Caco-2 (cell line): ENCODE results near the gene NKAP. TPM values are rescaled to one million over a fixed set of nuclear protein-coding genes. Genes with fewer than 3 reads are reported as not detected.
"Not testable (repeated sequence)": the region's sequence is repeated elsewhere in the genome, so short reads cannot be mapped to it uniquely, and the experiment has no call there.

ENCODE experiments used
- BruUV-seq: library from RNA; stranded (reverse); fragments of 400-500 nt; replicated peaks from 2 replicates; lab custom pipeline; 2021; lab: Mats Ljungman, UMichigan
- CTCF ChIA-PET: fragments of 300-600 bp; sonication (Branson Sonifier 250); formaldehyde crosslinking; loops from one replicate; lab custom pipeline; 2022; ENCODE audit warnings: antibody characterized with exemption; lab: Charles Lee
- POLR2A ChIA-PET: fragments of 300-600 bp; sonication (Branson Sonifier 250); formaldehyde crosslinking; loops from one replicate; lab custom pipeline; 2022; ENCODE audit warnings: antibody characterized with exemption; lab: Charles Lee
- DNase-seq, 2 experiments: peaks; one replicate each; pipeline versions ENCODE4 v3.0.0 to v3.0.0-alpha.2; 2020 to 2022
- H3K27me3 ChIP-seq: replicated peaks from 2 replicates; pipeline ENCODE4 v1.6.0; 2011; ENCODE audit warnings: low read length; ENCODE audit not compliant: control insufficient read depth, insufficient read depth
- H3K36me3 ChIP-seq: 2 replicates; pipeline ENCODE4 v1.5.1; 2011; ENCODE audit warnings: low read length; ENCODE audit not compliant: control insufficient read depth, insufficient read depth
- H3K4me1 ChIP-seq: fragments of 250-450 bp; sonication (Bioruptor Pico); 2 replicates; pipeline ENCODE4 v1.5.1; 2020; ENCODE audit warnings: mild to moderate bottlenecking
- H3K4me3 ChIP-seq: 2 replicates; pipeline ENCODE4 v1.5.1; 2011; ENCODE audit warnings: low read depth, mild to moderate bottlenecking, control low read depth, low read length
- H3K9me3 ChIP-seq: fragments of 250-450 bp; sonication (Bioruptor Pico); 2 replicates; pipeline ENCODE4 v1.5.1; 2020; ENCODE audit warnings: mild to moderate bottlenecking, moderate library complexity
- H3K27ac Mint-ChIP-seq: one replicate; pipeline ENCODE4 v1.8.0; 2022; ENCODE audit warnings: mixed read lengths; ENCODE audit not compliant: unreplicated experiment
- H3K27me3 Mint-ChIP-seq: one replicate; pipeline ENCODE4 v1.8.0; 2022; ENCODE audit warnings: mixed read lengths; ENCODE audit not compliant: insufficient read depth, unreplicated experiment
- H3K36me3 Mint-ChIP-seq: one replicate; pipeline ENCODE4 v1.8.0; 2022; ENCODE audit warnings: mild to moderate bottlenecking, mixed read lengths; ENCODE audit not compliant: insufficient read depth, unreplicated experiment
- H3K4me1 Mint-ChIP-seq: one replicate; pipeline ENCODE4 v1.8.0; 2022; ENCODE audit warnings: low read depth, mixed read lengths; ENCODE audit not compliant: unreplicated experiment
- H3K4me3 Mint-ChIP-seq: one replicate; pipeline ENCODE4 v1.8.0; 2022; ENCODE audit warnings: mild to moderate bottlenecking, moderate library complexity, mixed read lengths; ENCODE audit not compliant: unreplicated experiment
- H3K9me3 Mint-ChIP-seq: one replicate; pipeline ENCODE4 v1.8.0; 2022; ENCODE audit warnings: mixed read lengths; ENCODE audit not compliant: unreplicated experiment
- intact Hi-C: fragments of 100-400 bp; cut with micrococcal nuclease; formaldehyde crosslinking; loops from one replicate; pipeline ENCODE4 v1.10.0; 2022; ENCODE audit not compliant: unreplicated experiment
- total RNA-seq: library from RNA; stranded (reverse); gene quantifications from 2 replicates; pipeline ENCODE4 v1.2.3, GENCODE V29; 2022
- TF ChIP-seq, protein P1 (sequence below), 2 experiments: fragments of 200-600 bp in 1 of 2; IDR thresholded peaks; 1 replicate in 1 of 2; 2 replicates in 1 of 2; pipeline versions ENCODE4 v1.5.1 to v1.8.0; 2011 to 2022; ENCODE audit warnings: antibody characterized with exemption in 1 of 2, control low read depth in 1 of 2, inconsistent platforms in 1 of 2, low read depth in 1 of 2, low read length in 1 of 2, mild to moderate bottlenecking in 1 of 2, moderate library complexity in 1 of 2; ENCODE audit not compliant: insufficient read depth in 1 of 2, severe bottlenecking in 1 of 2, unreplicated experiment in 1 of 2

NKAP gene
- total RNA-seq, 1 experiment from 2014 or later, result 9.5 TPM

DNA sequence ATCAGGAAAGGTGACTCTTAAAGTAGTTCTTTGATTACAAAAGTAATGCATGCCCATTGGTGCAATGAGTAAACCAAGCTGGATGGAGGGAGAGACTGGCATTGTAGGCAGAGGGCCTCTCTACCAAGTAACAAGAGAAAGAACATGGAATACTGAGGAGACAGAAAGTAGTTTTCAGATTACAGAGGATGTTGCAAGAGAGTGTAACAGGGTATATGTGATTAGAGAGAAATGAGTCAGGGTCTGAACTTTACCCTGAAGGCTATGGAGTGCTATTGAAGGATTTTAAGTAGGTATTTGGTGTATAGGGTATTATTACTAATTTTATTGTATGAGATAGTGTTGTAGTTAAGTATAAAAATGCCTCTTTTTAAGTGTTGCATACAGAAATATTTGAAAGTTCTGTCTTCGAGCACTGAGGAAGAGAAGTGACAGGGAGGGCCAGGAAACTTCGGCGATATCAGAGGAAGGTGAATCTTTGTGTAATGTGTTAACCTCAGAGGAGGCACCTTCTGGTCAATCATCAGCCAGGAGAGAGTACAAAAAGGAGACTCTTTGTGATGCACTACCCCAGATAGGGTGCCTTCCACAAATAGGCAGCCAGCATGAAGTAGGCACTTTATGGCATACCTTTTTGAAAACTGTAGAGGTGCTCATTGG, 8.2 kb downstream of the NKAP start:
- Mint-ChIP-seq H3K27me3 (no peaks in the 10 kb centered on the region), H3K4me3 (no peak overlapping the region), H3K27ac (peak overlapping the region; percentile 76), H3K9me3 (no peaks in the 10 kb centered on the region), H3K36me3 (peaks cover 7% of the 10 kb centered on the region), H3K4me1 (peaks cover 8% of the 10 kb centered on the region)
- intact Hi-C loops, result no loop called here
- no peaks in the 10 kb centered on the region for H3K27me3 ChIP-seq
- BruUV-seq, result TSS peak; percentile 54
- TF ChIP-seq, protein P1, sequence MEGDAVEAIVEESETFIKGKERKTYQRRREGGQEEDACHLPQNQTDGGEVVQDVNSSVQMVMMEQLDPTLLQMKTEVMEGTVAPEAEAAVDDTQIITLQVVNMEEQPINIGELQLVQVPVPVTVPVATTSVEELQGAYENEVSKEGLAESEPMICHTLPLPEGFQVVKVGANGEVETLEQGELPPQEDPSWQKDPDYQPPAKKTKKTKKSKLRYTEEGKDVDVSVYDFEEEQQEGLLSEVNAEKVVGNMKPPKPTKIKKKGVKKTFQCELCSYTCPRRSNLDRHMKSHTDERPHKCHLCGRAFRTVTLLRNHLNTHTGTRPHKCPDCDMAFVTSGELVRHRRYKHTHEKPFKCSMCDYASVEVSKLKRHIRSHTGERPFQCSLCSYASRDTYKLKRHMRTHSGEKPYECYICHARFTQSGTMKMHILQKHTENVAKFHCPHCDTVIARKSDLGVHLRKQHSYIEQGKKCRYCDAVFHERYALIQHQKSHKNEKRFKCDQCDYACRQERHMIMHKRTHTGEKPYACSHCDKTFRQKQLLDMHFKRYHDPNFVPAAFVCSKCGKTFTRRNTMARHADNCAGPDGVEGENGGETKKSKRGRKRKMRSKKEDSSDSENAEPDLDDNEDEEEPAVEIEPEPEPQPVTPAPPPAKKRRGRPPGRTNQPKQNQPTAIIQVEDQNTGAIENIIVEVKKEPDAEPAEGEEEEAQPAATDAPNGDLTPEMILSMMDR (IDR thresholded peaks at IDR 0.05; ENCODE audit: insufficient read depth in 1 of 2, low read depth in 1 of 2, low read length in 1 of 2, severe bottlenecking in 1 of 2, unreplicated experiment in 1 of 2), result no peak
- POLR2A ChIA-PET, result no interaction called here
- CTCF ChIA-PET, result no interaction called here
- H3K9me3 ChIP-seq, result no peaks in the 10 kb centered on the region
- H3K4me1 ChIP-seq, result no peaks in the 10 kb centered on the region
- DNase-seq, result peak; percentile 26 to 31
- H3K36me3 ChIP-seq, result no peaks in the 10 kb centered on the region
- no peak overlapping the region for H3K4me3 ChIP-seq

DNA sequence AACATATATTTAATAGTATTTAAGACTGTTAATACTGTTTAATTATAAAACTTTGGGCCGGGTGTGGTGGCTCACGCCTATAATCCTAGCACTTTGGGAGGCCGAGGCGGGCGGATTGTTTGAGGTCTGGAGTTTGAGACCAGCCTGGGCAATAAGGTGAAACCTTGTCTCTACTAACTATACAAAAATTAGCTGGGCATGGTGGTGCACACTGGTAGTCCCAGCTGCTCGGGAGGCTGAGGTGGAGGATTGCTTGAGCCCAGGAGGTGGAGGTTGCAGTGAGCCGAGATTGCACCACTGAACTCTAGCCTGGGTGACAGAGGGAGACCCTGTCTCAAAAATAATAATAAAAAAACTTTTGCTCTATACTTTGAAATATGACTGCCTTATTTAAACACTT, 21.2 kb downstream of the NKAP start:
- POLR2A ChIA-PET, H3K36me3 Mint-ChIP-seq, H3K27ac Mint-ChIP-seq, H3K4me3 ChIP-seq, DNase-seq, H3K4me3 Mint-ChIP-seq, CTCF ChIA-PET, H3K4me1 ChIP-seq, H3K36me3 ChIP-seq, H3K9me3 ChIP-seq, intact Hi-C loops, H3K27me3 ChIP-seq, H3K27me3 Mint-ChIP-seq, BruUV-seq, H3K9me3 Mint-ChIP-seq, H3K4me1 Mint-ChIP-seq: not testable (repeated sequence)

DNA sequence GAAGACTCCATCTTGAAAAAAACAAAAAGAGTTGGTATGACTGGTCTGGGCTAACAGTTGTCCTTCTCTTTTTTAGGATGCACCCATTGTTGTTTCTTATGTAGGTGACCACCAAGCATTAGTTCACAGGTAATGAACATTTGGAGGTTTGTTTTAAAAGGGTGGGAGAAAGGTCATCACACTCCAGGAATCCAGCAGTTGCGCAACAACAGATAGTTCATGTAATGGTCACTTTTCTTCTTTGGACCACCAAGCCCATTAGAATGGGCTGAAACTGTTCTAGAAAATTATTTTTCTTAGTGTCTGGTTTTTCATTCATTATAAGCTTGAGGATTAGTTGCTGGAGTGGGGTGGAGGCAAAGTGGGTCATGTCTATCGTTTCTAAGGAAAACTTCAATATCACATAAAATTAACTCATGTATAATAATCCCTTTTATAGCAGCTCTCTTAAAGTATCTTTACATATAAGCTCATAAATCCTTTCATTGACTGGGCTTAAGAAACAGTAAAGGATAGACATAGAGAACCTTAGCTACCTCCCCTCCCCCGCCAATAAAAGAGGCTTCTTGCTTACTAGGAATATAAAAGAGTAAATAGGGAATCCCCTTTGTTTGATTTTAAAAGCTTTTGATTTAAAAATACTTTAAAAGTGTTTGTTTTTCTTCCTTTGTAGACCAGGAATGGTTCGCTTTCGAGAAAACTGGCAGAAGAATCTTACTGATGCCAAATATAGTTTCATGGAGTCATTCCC, 23.5 kb downstream of the NKAP start:
- Histone ChIP-seq H3K27me3 (no peaks in the 10 kb centered on the region), H3K4me1 (no peaks in the 10 kb centered on the region), H3K36me3 (no peaks in the 10 kb centered on the region), H3K9me3 (no peaks in the 10 kb centered on the region), H3K4me3 (no peak overlapping the region)
- no peak for DNase-seq
- Mint-ChIP-seq H3K27me3 (no peaks in the 10 kb centered on the region), H3K4me3 (no peak overlapping the region), H3K36me3 (no peaks in the 10 kb centered on the region), H3K27ac (no peak overlapping the region), H3K9me3 (no peaks in the 10 kb centered on the region), H3K4me1 (no peaks in the 10 kb centered on the region)
- ChIA-PET CTCF (no interaction called here), POLR2A (no interaction called here)
- TF ChIP-seq, protein P1 (IDR thresholded peaks at IDR 0.05; ENCODE audit: insufficient read depth in 1 of 2, low read depth in 1 of 2, low read length in 1 of 2, severe bottlenecking in 1 of 2, unreplicated experiment in 1 of 2), result no peak
- no TSS peak for BruUV-seq
- intact Hi-C loops, result no loop called here
